ENCODE measurements around the gene CCDC192. TPM values are rescaled to one million over a fixed set of nuclear protein-coding genes. Genes with fewer than 3 reads are reported as not detected.

CCDC192 gene
- total RNA-seq, 1 donor from 2014 or later: not detected

- Histone ChIP-seq H3K36me3 (ENCODE audit: control insufficient read depth, insufficient read depth, low read length) (no peaks in the 10 kb centered on the region), H3K27me3 (ENCODE audit: control insufficient read depth, insufficient read depth, low read length) (no peaks in the 10 kb centered on the region), H3K4me3 (ENCODE audit: low read depth, low read length) (no peak overlapping the region)
- DNase-seq (ENCODE audit: low read depth): no peak
- peak; percentile 50 for TF ChIP-seq CTCF (IDR thresholded peaks at IDR 0.05; ENCODE audit: insufficient read depth, low read length, poor library complexity, severe bottlenecking)
Measured at GRCh38 chr5:127757576-127757975, 54.4 kb downstream of the CCDC192 start.

- H3K36me3 ChIP-seq (ENCODE audit: control insufficient read depth, insufficient read depth, low read length): no peaks in the 10 kb centered on the region
- H3K4me3 ChIP-seq (ENCODE audit: low read depth, low read length): no peak overlapping the region
- no peak for TF ChIP-seq CTCF (IDR thresholded peaks at IDR 0.05; ENCODE audit: insufficient read depth, low read length, poor library complexity, severe bottlenecking)
- no peaks in the 10 kb centered on the region for H3K27me3 ChIP-seq (ENCODE audit: control insufficient read depth, insufficient read depth, low read length)
- no peak for DNase-seq (ENCODE audit: low read depth)
Measured at GRCh38 chr5:127758766-127759283, 55.6 kb downstream of the CCDC192 start.

- Histone ChIP-seq H3K27me3 (ENCODE audit: control insufficient read depth, insufficient read depth, low read length) (no peaks in the 10 kb centered on the region), H3K36me3 (ENCODE audit: control insufficient read depth, insufficient read depth, low read length) (no peaks in the 10 kb centered on the region), H3K4me3 (ENCODE audit: low read depth, low read length) (no peak overlapping the region)
- no peak for TF ChIP-seq CTCF (IDR thresholded peaks at IDR 0.05; ENCODE audit: insufficient read depth, low read length, poor library complexity, severe bottlenecking)
- DNase-seq (ENCODE audit: low read depth): no peak
Measured at GRCh38 chr5:127761869-127762268, 58.7 kb downstream of the CCDC192 start.

GRCh38 chr5:127762412-127762811 is 59.2 kb downstream of the CCDC192 start:
- Histone ChIP-seq H3K4me3 (ENCODE audit: low read depth, low read length) (no peak overlapping the region), H3K27me3 (ENCODE audit: control insufficient read depth, insufficient read depth, low read length) (no peaks in the 10 kb centered on the region), H3K36me3 (ENCODE audit: control insufficient read depth, insufficient read depth, low read length) (no peaks in the 10 kb centered on the region)
- no peak for TF ChIP-seq CTCF (IDR thresholded peaks at IDR 0.05; ENCODE audit: insufficient read depth, low read length, poor library complexity, severe bottlenecking)
- no peak for DNase-seq (ENCODE audit: low read depth)

GRCh38 chr5:127766676-127767335 is 63.6 kb downstream of the CCDC192 start:
- no peak for DNase-seq (ENCODE audit: low read depth)
- no peaks in the 10 kb centered on the region for H3K36me3 ChIP-seq (ENCODE audit: control insufficient read depth, insufficient read depth, low read length)
- no peak overlapping the region for H3K4me3 ChIP-seq (ENCODE audit: low read depth, low read length)
- no peaks in the 10 kb centered on the region for H3K27me3 ChIP-seq (ENCODE audit: control insufficient read depth, insufficient read depth, low read length)
- TF ChIP-seq CTCF (IDR thresholded peaks at IDR 0.05; ENCODE audit: insufficient read depth, low read length, poor library complexity, severe bottlenecking): no peak

- H3K27me3 ChIP-seq (ENCODE audit: control insufficient read depth, insufficient read depth, low read length): no peaks in the 10 kb centered on the region
- H3K4me3 ChIP-seq (ENCODE audit: low read depth, low read length): no peak overlapping the region
- no peak for TF ChIP-seq CTCF (IDR thresholded peaks at IDR 0.05; ENCODE audit: insufficient read depth, low read length, poor library complexity, severe bottlenecking)
- no peak for DNase-seq (ENCODE audit: low read depth)
- no peaks in the 10 kb centered on the region for H3K36me3 ChIP-seq (ENCODE audit: control insufficient read depth, insufficient read depth, low read length)
Measured at GRCh38 chr5:127769386-127769785, 66.2 kb downstream of the CCDC192 start.

Data from kidney epithelial cell (primary cell).